ENCODE results near the gene UBR7.
"Not testable (repeated sequence)": the region's sequence is repeated elsewhere in the genome, so short reads cannot be mapped to it uniquely, and the experiment has no call there.

UBR7 gene

GRCh38 chr14:93161411-93161940 is 45.6 kb upstream of the UBR7 start:
- Histone ChIP-seq H3K9me3 (ENCODE audit: insufficient read depth, low read length, severe bottlenecking) (no peaks in the 10 kb centered on the region), H3K4me1 (ENCODE audit: insufficient read depth, low read length) (no peaks in the 10 kb centered on the region), H3K36me3 (ENCODE audit: insufficient read depth, low read length) (no peaks in the 10 kb centered on the region), H2AFZ (ENCODE audit: low read depth, low read length) (peak overlapping the region; percentile 45; the same call in 1 of the 2 replicates), H3K4me3 (ENCODE audit: low read depth in 1 of 2, low read length in 2 of 2) (no peak overlapping the region), H3K27me3 (ENCODE audit: insufficient read depth, low read length, poor library complexity) (no peaks in the 10 kb centered on the region), H3K9ac (ENCODE audit: low read depth, low read length) (no peak overlapping the region), H3K4me2 (ENCODE audit: insufficient read depth, low read length) (no peak overlapping the region), H4K20me1 (ENCODE audit: insufficient read depth, low read length) (no peaks in the 10 kb centered on the region), H3K79me2 (ENCODE audit: insufficient read depth, low read length) (no peaks in the 10 kb centered on the region), H3K27ac (ENCODE audit: low read length) (no peak overlapping the region)
- no peak for DNase-seq
- no peak for ATAC-seq (ENCODE audit: insufficient read depth, low read depth)
- TF ChIP-seq CTCF (IDR thresholded peaks at IDR 0.05; ENCODE audit: borderline replicate concordance, extremely low read depth, low read length, poor library complexity, severe bottlenecking) = no peak
- TF ChIP-seq EZH2 (IDR thresholded peaks at IDR 0.05; ENCODE audit: borderline replicate concordance, low read depth, low read length, severe bottlenecking) = no peak

DNA sequence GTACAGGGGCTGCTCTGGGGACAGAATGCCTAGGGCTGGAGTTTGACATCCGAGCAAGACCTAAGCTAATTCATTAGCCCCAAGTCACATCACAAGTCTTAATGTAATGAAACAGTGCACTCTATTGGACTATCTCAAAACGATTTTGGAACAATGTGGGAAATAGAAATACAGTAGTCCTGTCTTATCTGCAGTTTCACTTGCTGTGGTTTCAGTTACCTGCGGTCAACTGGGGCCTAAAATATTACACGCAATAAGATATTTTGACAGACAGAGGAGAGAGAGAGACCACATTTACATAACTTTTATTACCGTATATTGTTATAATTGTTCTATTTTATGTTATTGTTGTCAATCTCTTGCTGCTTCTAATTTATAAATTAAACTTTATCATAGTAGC is 43.5 kb upstream of the UBR7 start:
- H3K27me3 ChIP-seq (ENCODE audit: insufficient read depth, low read length, poor library complexity) = no peaks in the 10 kb centered on the region
- no peak overlapping the region for H3K9ac ChIP-seq (ENCODE audit: low read depth, low read length)
- no peaks in the 10 kb centered on the region for H3K79me2 ChIP-seq (ENCODE audit: insufficient read depth, low read length)
- no peaks in the 10 kb centered on the region for H3K36me3 ChIP-seq (ENCODE audit: insufficient read depth, low read length)
- TF ChIP-seq EZH2 (IDR thresholded peaks at IDR 0.05; ENCODE audit: borderline replicate concordance, low read depth, low read length, severe bottlenecking) (no peak), CTCF (IDR thresholded peaks at IDR 0.05; ENCODE audit: borderline replicate concordance, extremely low read depth, low read length, poor library complexity, severe bottlenecking) (peak; percentile 22)
- H3K4me1 ChIP-seq (ENCODE audit: insufficient read depth, low read length) = no peaks in the 10 kb centered on the region
- H2AFZ ChIP-seq (ENCODE audit: low read depth, low read length) = no peak overlapping the region
- no peaks in the 10 kb centered on the region for H3K9me3 ChIP-seq (ENCODE audit: insufficient read depth, low read length, severe bottlenecking)
- no peak overlapping the region for H3K27ac ChIP-seq (ENCODE audit: low read length)
- no peak for ATAC-seq (ENCODE audit: insufficient read depth, low read depth)
- no peak overlapping the region for H3K4me3 ChIP-seq (ENCODE audit: low read depth in 1 of 2, low read length in 2 of 2)
- no peak for DNase-seq
- no peaks in the 10 kb centered on the region for H4K20me1 ChIP-seq (ENCODE audit: insufficient read depth, low read length)
- no peak overlapping the region for H3K4me2 ChIP-seq (ENCODE audit: insufficient read depth, low read length)

GRCh38 chr14:93165271-93166265 is 41.5 kb upstream of the UBR7 start:
- H3K4me1 ChIP-seq (ENCODE audit: insufficient read depth, low read length); H3K36me3 ChIP-seq (ENCODE audit: insufficient read depth, low read length); H3K4me2 ChIP-seq (ENCODE audit: insufficient read depth, low read length); H3K27me3 ChIP-seq (ENCODE audit: insufficient read depth, low read length, poor library complexity); H2AFZ ChIP-seq (ENCODE audit: low read depth, low read length); H3K79me2 ChIP-seq (ENCODE audit: insufficient read depth, low read length); H3K9ac ChIP-seq (ENCODE audit: low read depth, low read length); ATAC-seq (ENCODE audit: insufficient read depth, low read depth); DNase-seq; H3K27ac ChIP-seq (ENCODE audit: low read length); H3K4me3 ChIP-seq (ENCODE audit: low read depth in 1 of 2, low read length in 2 of 2); H3K9me3 ChIP-seq (ENCODE audit: insufficient read depth, low read length, severe bottlenecking); H4K20me1 ChIP-seq (ENCODE audit: insufficient read depth, low read length): not testable (repeated sequence)

DNA sequence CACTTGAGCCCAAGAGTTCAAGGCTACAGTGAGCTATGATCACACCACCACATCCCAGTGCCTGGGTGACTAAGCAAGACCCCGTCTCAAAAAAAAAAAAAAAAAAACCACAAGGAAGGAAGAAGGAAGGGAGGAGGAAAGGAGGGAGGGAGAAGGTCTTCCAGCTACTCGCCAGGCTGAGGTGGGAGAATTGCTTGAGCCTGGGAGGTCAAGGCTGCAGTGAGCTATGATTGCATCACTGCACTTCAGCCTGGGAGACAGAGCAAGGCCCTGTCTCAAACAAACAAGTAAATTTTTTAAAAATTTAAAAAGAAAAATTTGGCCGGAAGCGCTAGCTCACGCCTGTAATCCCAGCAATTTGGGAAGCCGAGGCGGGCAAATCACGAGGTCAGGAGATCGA is 38.4 kb upstream of the UBR7 start:
- H3K4me2 ChIP-seq (ENCODE audit: insufficient read depth, low read length); ATAC-seq (ENCODE audit: insufficient read depth, low read depth); DNase-seq; H3K9me3 ChIP-seq (ENCODE audit: insufficient read depth, low read length, severe bottlenecking); H3K36me3 ChIP-seq (ENCODE audit: insufficient read depth, low read length); H2AFZ ChIP-seq (ENCODE audit: low read depth, low read length); H3K79me2 ChIP-seq (ENCODE audit: insufficient read depth, low read length); H3K4me1 ChIP-seq (ENCODE audit: insufficient read depth, low read length); H3K4me3 ChIP-seq (ENCODE audit: low read depth in 1 of 2, low read length in 2 of 2); H3K9ac ChIP-seq (ENCODE audit: low read depth, low read length); H3K27ac ChIP-seq (ENCODE audit: low read length); H4K20me1 ChIP-seq (ENCODE audit: insufficient read depth, low read length); H3K27me3 ChIP-seq (ENCODE audit: insufficient read depth, low read length, poor library complexity): not testable (repeated sequence)

GRCh38 chr14:93169619-93170018 is 37.4 kb upstream of the UBR7 start:
- H3K79me2 ChIP-seq (ENCODE audit: insufficient read depth, low read length); ATAC-seq (ENCODE audit: insufficient read depth, low read depth); H3K4me2 ChIP-seq (ENCODE audit: insufficient read depth, low read length); DNase-seq; H3K27me3 ChIP-seq (ENCODE audit: insufficient read depth, low read length, poor library complexity); H3K36me3 ChIP-seq (ENCODE audit: insufficient read depth, low read length); H2AFZ ChIP-seq (ENCODE audit: low read depth, low read length); H3K9me3 ChIP-seq (ENCODE audit: insufficient read depth, low read length, severe bottlenecking); H3K9ac ChIP-seq (ENCODE audit: low read depth, low read length); H4K20me1 ChIP-seq (ENCODE audit: insufficient read depth, low read length); H3K27ac ChIP-seq (ENCODE audit: low read length); H3K4me3 ChIP-seq (ENCODE audit: low read depth in 1 of 2, low read length in 2 of 2); H3K4me1 ChIP-seq (ENCODE audit: insufficient read depth, low read length): not testable (repeated sequence)

DNA sequence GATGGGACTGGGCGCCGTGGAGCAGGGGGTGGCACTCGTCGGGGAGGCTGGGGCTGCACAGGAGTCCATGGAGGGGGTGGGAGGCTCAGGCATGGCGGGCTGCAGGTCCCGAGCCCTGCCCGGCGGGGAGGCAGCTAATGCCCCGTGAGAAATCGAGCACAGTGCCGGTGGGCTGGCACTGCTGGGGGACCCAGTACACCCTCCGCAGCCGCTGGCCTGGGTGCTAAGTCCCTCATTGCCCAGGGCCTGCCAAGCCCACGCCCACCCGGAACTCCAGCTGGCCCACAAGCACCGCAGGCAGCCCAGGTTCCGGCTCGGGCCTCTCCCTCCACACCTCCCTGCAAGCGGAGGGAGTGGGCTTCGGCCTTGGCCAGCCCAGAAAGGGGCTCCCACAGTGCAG is 36.9 kb upstream of the UBR7 start:
- not testable (repeated sequence) for ATAC-seq (ENCODE audit: insufficient read depth, low read depth); H3K27ac ChIP-seq (ENCODE audit: low read length); H3K4me2 ChIP-seq (ENCODE audit: insufficient read depth, low read length); H3K79me2 ChIP-seq (ENCODE audit: insufficient read depth, low read length); H3K27me3 ChIP-seq (ENCODE audit: insufficient read depth, low read length, poor library complexity); H3K9me3 ChIP-seq (ENCODE audit: insufficient read depth, low read length, severe bottlenecking); H3K4me1 ChIP-seq (ENCODE audit: insufficient read depth, low read length); H4K20me1 ChIP-seq (ENCODE audit: insufficient read depth, low read length); DNase-seq; H3K9ac ChIP-seq (ENCODE audit: low read depth, low read length); H2AFZ ChIP-seq (ENCODE audit: low read depth, low read length); H3K36me3 ChIP-seq (ENCODE audit: insufficient read depth, low read length); H3K4me3 ChIP-seq (ENCODE audit: low read depth in 1 of 2, low read length in 2 of 2)

Measured in DND-41 (cell line).